SK-N-SH (cell line): ENCODE results near the gene CYTL1. TPM values are rescaled to one million over a fixed set of nuclear protein-coding genes. Genes with fewer than 3 reads are reported as not detected.

Source experiments
- CTCF ChIA-PET: fragments of 300-600, 350-600 bp; formaldehyde crosslinking; extraction: SDS; loops from one replicate; lab custom pipeline; 2021; lab: Yijun Ruan, JAX
- POLR2A ChIA-PET: fragments of 350-600 bp; sonication (Branson Sonifier 250); formaldehyde crosslinking; extraction: SDS; loops from one replicate; lab custom pipeline; 2020; ENCODE audit warnings: antibody characterized with exemption, inconsistent platforms; lab: Yijun Ruan, JAX
- DNase-seq: peaks from one replicate; pipeline ENCODE4 v3.0.0; 2012
- H2AFZ ChIP-seq: fragments of 200-600 bp; sonication (generic); 2 replicates; pipeline ENCODE4 v1.8.1; 2016; ENCODE audit warnings: antibody characterized with exemption, mild to moderate bottlenecking, low read depth
- H3F3A ChIP-seq: fragments of 200-600 bp; sonication (generic); replicated peaks from 2 replicates; pipeline ENCODE3; 2016; ENCODE audit warnings: antibody characterized with exemption, mild to moderate bottlenecking; ENCODE audit not compliant: insufficient read depth
- H3K27ac ChIP-seq, 2 experiments: fragments of 200-500 bp in 1 of 2; fragments of 200-600 bp in 1 of 2; sonication (Bioruptor generic) in 1 of 2; sonication (generic), shearing (Covaris generic) in 1 of 2; 2 replicates each; pipeline versions ENCODE4 v1.5.1 to v1.6.1; 2014 to 2016; ENCODE audit warnings: low read depth in 2 of 2, inconsistent platforms in 1 of 2, low read length in 1 of 2, mild to moderate bottlenecking in 1 of 2, mixed read lengths in 1 of 2
- H3K27me3 ChIP-seq: fragments of 200-600 bp; sonication (generic), shearing (Covaris generic); 2 replicates; pipeline ENCODE4 v1.6.1; 2016; ENCODE audit warnings: mixed run types; ENCODE audit not compliant: insufficient read depth
- H3K36me3 ChIP-seq, 2 experiments: fragments of 200-500 bp in 1 of 2; fragments of 200-600 bp in 1 of 2; sonication (Bioruptor generic) in 1 of 2; sonication (generic) in 1 of 2; replicated peaks in 1 of 2; 2 replicates each; pipeline versions ENCODE3 to v1.5.1; 2014 to 2016; ENCODE audit warnings: low read length in 1 of 2, mild to moderate bottlenecking in 1 of 2; ENCODE audit not compliant: insufficient read depth in 2 of 2, control insufficient read depth in 1 of 2
- H3K4me1 ChIP-seq, 2 experiments: fragments of 200-500 bp in 1 of 2; fragments of 200-600 bp in 1 of 2; sonication (Bioruptor generic) in 1 of 2; sonication (generic), shearing (Covaris generic) in 1 of 2; 2 replicates each; pipeline versions ENCODE4 v1.5.1 to v1.6.1; 2014 to 2016; ENCODE audit warnings: low read depth in 1 of 2, low read length in 1 of 2, mixed run types in 1 of 2; ENCODE audit not compliant: insufficient read depth in 2 of 2, control insufficient read depth in 1 of 2
- H3K4me2 ChIP-seq: fragments of 200-600 bp; sonication (generic), shearing (Covaris generic); 2 replicates; pipeline ENCODE4 v1.6.1; 2017; ENCODE audit warnings: mixed run types
- H3K4me3 ChIP-seq, 2 experiments: fragments of 200-500 bp in 1 of 2; fragments of 200-600 bp in 1 of 2; sonication (Bioruptor generic) in 1 of 2; sonication (generic), shearing (Covaris generic) in 1 of 2; 2 replicates each; pipeline versions ENCODE4 v1.5.1 to v1.8.1; 2014 to 2016; ENCODE audit warnings: low read depth in 2 of 2, inconsistent platforms in 1 of 2, low read length in 1 of 2, mild to moderate bottlenecking in 1 of 2, mixed read lengths in 1 of 2, moderate library complexity in 1 of 2
- H3K79me2 ChIP-seq: fragments of 200-600 bp; sonication (generic); 2 replicates; pipeline ENCODE4 v1.8.1; 2017; ENCODE audit warnings: mild to moderate bottlenecking; ENCODE audit not compliant: insufficient read depth
- H3K9ac ChIP-seq: fragments of 200-600 bp; sonication (generic); 2 replicates; pipeline ENCODE4 v1.6.1; 2017; ENCODE audit warnings: mixed run types
- H3K9me2 ChIP-seq: fragments of 200-600 bp; sonication (generic); 2 replicates; pipeline ENCODE4 v1.6.1; 2017; ENCODE audit warnings: mixed run types
- H3K9me3 ChIP-seq: fragments of 200-600 bp; sonication (generic); 2 replicates; pipeline ENCODE4 v1.6.1; 2017; ENCODE audit warnings: mixed run types, mild to moderate bottlenecking, moderate library complexity
- H4K20me1 ChIP-seq: fragments of 200-600 bp; sonication (generic); 2 replicates; pipeline ENCODE4 v1.6.1; 2017; ENCODE audit warnings: mild to moderate bottlenecking, mixed run types; ENCODE audit not compliant: insufficient read depth
- ELF1 ChIP-seq: IDR thresholded peaks from 2 replicates; pipeline ENCODE4 v1.4.0; 2012
- JUND ChIP-seq: IDR thresholded peaks from 2 replicates; pipeline ENCODE4 v1.4.0; 2012
- MEF2A ChIP-seq: IDR thresholded peaks from 2 replicates; pipeline ENCODE4 v1.4.0; 2012; ENCODE audit warnings: low read depth, borderline replicate concordance
- NFIC ChIP-seq: IDR thresholded peaks from 2 replicates; pipeline ENCODE4 v1.4.0; 2012; ENCODE audit warnings: borderline replicate concordance
- RAD21 ChIP-seq: IDR thresholded peaks from 2 replicates; pipeline ENCODE4 v1.6.1; 2012; ENCODE audit warnings: mild to moderate bottlenecking, low read length
- RXRA ChIP-seq: IDR thresholded peaks from 2 replicates; pipeline ENCODE4 v1.4.0; 2012; ENCODE audit warnings: low read depth, mild to moderate bottlenecking, borderline replicate concordance
- WGBS: methylation state at CpG from one replicate; pipeline ENCODE4 v1.1.6; 2017; ENCODE audit warnings: low lambda C conversion rate; 5-methylcytosine and 5-hydroxymethylcytosine counted together
- polyA plus RNA-seq, 3 experiments: library from polyadenylated mRNA; depleted of rRNA; stranded (reverse); fragments of >200 nt; gene quantifications; 2 replicates each; pipeline ENCODE4 v1.2.3, GENCODE V29; 2012
- TF ChIP-seq, protein P1 (sequence below): IDR thresholded peaks from 2 replicates; pipeline ENCODE4 v1.4.0; 2012; ENCODE audit warnings: low read depth
- TF ChIP-seq, protein P2 (sequence below): IDR thresholded peaks from 2 replicates; pipeline ENCODE4 v1.4.0; 2012; ENCODE audit warnings: low read depth, borderline replicate concordance
- TF ChIP-seq, protein P3 (sequence below): fragments of 200-600 bp; sonication (generic); IDR thresholded peaks from 2 replicates; pipeline ENCODE4 v1.6.1; 2017; ENCODE audit warnings: antibody characterized with exemption, mild to moderate bottlenecking, moderate library complexity

The CYTL1 gene
- polyA plus RNA-seq, 1 of the 3 experiments (the other 2 are of a cell fraction), result 3.0 TPM

DNA sequence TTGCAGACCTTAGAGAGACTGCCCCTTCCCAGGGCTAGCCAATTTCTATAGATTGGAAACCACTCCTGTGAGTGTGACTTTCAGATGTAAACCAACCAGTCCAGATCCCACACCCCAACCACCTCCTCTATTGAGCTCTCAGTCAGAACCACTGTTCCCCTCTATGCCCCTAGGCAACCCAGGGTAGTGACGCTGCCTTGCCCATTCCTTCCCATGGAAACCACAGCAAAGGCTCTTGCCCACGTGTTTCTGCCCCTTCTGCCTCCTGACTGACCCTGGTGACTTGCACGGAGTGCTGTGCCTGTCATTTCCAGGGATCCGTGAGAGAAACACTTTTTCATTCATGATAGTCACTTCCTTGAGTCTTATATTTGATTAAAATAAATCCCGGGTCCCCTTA, 32.4 kb downstream of the CYTL1 start:
- no peaks in the 10 kb centered on the region for H3K36me3 ChIP-seq
- TF ChIP-seq, protein P1, sequence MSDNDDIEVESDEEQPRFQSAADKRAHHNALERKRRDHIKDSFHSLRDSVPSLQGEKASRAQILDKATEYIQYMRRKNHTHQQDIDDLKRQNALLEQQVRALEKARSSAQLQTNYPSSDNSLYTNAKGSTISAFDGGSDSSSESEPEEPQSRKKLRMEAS, result no peak
- TF ChIP-seq RXRA (no peak), ELF1 (no peak), JUND (no peak)
- TF ChIP-seq, all 33 proteins: peak for 0
- no peak for DNase-seq
- CTCF ChIA-PET, result interaction anchor here (1.7 kb wide), 1 partner anchor 8 kb away, joined by 7 read pairs; no protein-coding TSS in a partner anchor
- H3K9me2 ChIP-seq, result no peaks in the 10 kb centered on the region
- no peak overlapping the region for H3K4me2 ChIP-seq
- POLR2A ChIA-PET, result no interaction called here
- H4K20me1 ChIP-seq, result no peaks in the 10 kb centered on the region
- 51% methylated on average over 5 of the region's 5 CpGs for WGBS
- H3K4me3 ChIP-seq, result no peak overlapping the region
- H3K9ac ChIP-seq, result no peak overlapping the region
- H3K27ac ChIP-seq, result no peak overlapping the region
- peaks cover 4 to 8% of the 10 kb centered on the region in 2 experiments; a peak in 3 of 4 replicates for H3K4me1 ChIP-seq
- H3F3A ChIP-seq, result peaks cover 15% of the 10 kb centered on the region
- no peaks in the 10 kb centered on the region for H3K9me3 ChIP-seq
- no peaks in the 10 kb centered on the region for H3K79me2 ChIP-seq
- no peaks in the 10 kb centered on the region; the same call in 1 of the 2 replicates for H3K27me3 ChIP-seq
- no peak overlapping the region for H2AFZ ChIP-seq

DNA sequence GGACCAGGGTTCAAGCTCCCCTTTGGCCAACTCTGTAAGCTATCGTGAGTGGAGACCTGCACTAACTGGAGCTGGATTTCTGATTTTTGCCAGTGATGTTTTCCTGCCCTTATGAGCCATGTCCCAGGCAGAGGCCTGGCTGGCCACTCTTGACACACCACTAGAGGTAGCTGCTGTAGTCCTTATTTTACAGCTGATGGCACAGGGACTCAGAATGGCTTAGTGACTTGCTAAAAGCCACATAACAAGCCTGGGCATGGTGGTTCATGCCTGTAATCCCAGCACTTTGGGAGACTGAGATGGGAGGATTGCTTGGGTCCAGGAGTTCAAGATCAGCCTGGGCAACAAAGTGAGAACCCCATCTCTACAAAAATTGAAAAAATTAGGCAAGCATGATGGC, 33.4 kb downstream of the CYTL1 start:
- ChIA-PET CTCF (interaction anchor here (1.7 kb wide), 1 partner anchor 9 kb away, joined by 7 read pairs; no protein-coding TSS in a partner anchor), POLR2A (no interaction called here)
- H2AFZ ChIP-seq, result no peak overlapping the region
- H3K9ac ChIP-seq, result no peak overlapping the region
- peaks cover 5% of the 10 kb centered on the region for H3F3A ChIP-seq
- H3K4me2 ChIP-seq, result no peak overlapping the region
- no peaks in the 10 kb centered on the region for H3K9me2 ChIP-seq
- H3K4me1 ChIP-seq, result peaks cover 0 to 2% of the 10 kb centered on the region in 2 experiments; a peak in 1 of 4 replicates
- no peak for TF ChIP-seq ELF1
- no peak for TF ChIP-seq NFIC
- TF ChIP-seq, protein P2, sequence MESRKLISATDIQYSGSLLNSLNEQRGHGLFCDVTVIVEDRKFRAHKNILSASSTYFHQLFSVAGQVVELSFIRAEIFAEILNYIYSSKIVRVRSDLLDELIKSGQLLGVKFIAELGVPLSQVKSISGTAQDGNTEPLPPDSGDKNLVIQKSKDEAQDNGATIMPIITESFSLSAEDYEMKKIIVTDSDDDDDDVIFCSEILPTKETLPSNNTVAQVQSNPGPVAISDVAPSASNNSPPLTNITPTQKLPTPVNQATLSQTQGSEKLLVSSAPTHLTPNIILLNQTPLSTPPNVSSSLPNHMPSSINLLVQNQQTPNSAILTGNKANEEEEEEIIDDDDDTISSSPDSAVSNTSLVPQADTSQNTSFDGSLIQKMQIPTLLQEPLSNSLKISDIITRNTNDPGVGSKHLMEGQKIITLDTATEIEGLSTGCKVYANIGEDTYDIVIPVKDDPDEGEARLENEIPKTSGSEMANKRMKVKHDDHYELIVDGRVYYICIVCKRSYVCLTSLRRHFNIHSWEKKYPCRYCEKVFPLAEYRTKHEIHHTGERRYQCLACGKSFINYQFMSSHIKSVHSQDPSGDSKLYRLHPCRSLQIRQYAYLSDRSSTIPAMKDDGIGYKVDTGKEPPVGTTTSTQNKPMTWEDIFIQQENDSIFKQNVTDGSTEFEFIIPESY, result no peak
- TF ChIP-seq RAD21, result peak; percentile 14; the same call in 1 of the 2 replicates
- TF ChIP-seq, protein P3, sequence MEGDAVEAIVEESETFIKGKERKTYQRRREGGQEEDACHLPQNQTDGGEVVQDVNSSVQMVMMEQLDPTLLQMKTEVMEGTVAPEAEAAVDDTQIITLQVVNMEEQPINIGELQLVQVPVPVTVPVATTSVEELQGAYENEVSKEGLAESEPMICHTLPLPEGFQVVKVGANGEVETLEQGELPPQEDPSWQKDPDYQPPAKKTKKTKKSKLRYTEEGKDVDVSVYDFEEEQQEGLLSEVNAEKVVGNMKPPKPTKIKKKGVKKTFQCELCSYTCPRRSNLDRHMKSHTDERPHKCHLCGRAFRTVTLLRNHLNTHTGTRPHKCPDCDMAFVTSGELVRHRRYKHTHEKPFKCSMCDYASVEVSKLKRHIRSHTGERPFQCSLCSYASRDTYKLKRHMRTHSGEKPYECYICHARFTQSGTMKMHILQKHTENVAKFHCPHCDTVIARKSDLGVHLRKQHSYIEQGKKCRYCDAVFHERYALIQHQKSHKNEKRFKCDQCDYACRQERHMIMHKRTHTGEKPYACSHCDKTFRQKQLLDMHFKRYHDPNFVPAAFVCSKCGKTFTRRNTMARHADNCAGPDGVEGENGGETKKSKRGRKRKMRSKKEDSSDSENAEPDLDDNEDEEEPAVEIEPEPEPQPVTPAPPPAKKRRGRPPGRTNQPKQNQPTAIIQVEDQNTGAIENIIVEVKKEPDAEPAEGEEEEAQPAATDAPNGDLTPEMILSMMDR, result peak; percentile 22; the same call in 1 of the 2 replicates
- no peak for TF ChIP-seq MEF2A
- TF ChIP-seq, all 33 proteins: peak for 2
- no peaks in the 10 kb centered on the region for H3K36me3 ChIP-seq
- H3K27me3 ChIP-seq, result no peaks in the 10 kb centered on the region; the same call in 1 of the 2 replicates
- no peaks in the 10 kb centered on the region for H3K9me3 ChIP-seq
- DNase-seq, result no peak
- H3K27ac ChIP-seq, result no peak overlapping the region
- no peaks in the 10 kb centered on the region for H4K20me1 ChIP-seq
- WGBS, result 50% methylated on average over 1 of the region's 1 CpG
- H3K79me2 ChIP-seq, result no peaks in the 10 kb centered on the region
- no peak overlapping the region for H3K4me3 ChIP-seq
